IPS-15b (cell line): ENCODE data around the gene CDT1.
"Not testable (repeated sequence)": the region's sequence is repeated elsewhere in the genome, so short reads cannot be mapped to it uniquely, and the experiment has no call there.

Experiments
- H3K27me3 ChIP-seq: one replicate; pipeline ENCODE4 v1.6.1; 2013; ENCODE audit warnings: low read length; ENCODE audit not compliant: control insufficient read depth, insufficient read depth
- H3K36me3 ChIP-seq: one replicate; pipeline ENCODE4 v1.6.1; 2013; ENCODE audit warnings: low read length; ENCODE audit not compliant: control insufficient read depth, insufficient read depth
- H3K4me1 ChIP-seq: one replicate; pipeline ENCODE4 v1.6.1; 2013; ENCODE audit warnings: mild to moderate bottlenecking, low read length; ENCODE audit not compliant: control insufficient read depth, insufficient read depth
- H3K4me3 ChIP-seq: one replicate; pipeline ENCODE4 v1.5.1; 2013; ENCODE audit warnings: low read depth, low read length
- H3K9ac ChIP-seq: one replicate; pipeline ENCODE4 v1.6.1; 2013; ENCODE audit warnings: low read depth, mild to moderate bottlenecking, low read length
- H3K9me3 ChIP-seq: one replicate; pipeline ENCODE4 v1.6.1; 2013; ENCODE audit warnings: mild to moderate bottlenecking, low read length; ENCODE audit not compliant: control insufficient read depth, insufficient read depth

CDT1 gene

DNA sequence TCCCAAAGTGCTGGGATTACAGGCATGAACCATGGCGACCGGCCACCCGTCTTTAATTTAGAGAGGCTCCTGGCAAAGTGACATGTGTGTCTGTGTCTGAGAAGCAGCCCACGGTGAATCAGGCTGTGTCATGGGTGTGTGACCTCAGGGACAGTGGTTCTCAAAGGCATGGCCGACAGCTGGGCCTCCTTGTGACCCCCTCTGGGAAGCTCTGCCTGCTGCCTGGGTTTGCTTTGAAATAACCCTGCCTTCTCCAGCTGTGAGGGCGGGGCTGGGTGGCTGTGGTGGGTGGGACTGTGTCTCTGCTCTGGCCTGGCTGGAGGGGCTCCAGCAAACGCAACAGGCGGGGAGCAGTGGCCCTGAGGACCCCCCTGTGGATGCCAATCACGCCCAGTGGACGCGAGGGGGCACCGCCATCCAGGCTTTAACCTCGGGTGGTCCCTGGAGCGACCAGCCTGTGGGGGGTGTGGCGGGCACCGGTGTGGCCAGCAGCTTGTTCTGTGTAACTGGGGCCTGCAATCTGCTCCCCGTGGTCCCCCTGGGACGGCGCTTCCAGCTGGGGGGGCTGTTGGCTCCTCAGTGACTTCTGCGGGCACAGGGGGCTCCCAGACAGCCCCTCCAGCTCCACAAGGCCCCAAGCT lies 16.9 kb downstream of the CDT1 start:
- Histone ChIP-seq H3K27me3 (no peaks in the 10 kb centered on the region), H3K9ac (no peak overlapping the region), H3K9me3 (no peaks in the 10 kb centered on the region), H3K4me1 (no peaks in the 10 kb centered on the region), H3K4me3 (no peak overlapping the region), H3K36me3 (peaks cover 12% of the 10 kb centered on the region)

DNA sequence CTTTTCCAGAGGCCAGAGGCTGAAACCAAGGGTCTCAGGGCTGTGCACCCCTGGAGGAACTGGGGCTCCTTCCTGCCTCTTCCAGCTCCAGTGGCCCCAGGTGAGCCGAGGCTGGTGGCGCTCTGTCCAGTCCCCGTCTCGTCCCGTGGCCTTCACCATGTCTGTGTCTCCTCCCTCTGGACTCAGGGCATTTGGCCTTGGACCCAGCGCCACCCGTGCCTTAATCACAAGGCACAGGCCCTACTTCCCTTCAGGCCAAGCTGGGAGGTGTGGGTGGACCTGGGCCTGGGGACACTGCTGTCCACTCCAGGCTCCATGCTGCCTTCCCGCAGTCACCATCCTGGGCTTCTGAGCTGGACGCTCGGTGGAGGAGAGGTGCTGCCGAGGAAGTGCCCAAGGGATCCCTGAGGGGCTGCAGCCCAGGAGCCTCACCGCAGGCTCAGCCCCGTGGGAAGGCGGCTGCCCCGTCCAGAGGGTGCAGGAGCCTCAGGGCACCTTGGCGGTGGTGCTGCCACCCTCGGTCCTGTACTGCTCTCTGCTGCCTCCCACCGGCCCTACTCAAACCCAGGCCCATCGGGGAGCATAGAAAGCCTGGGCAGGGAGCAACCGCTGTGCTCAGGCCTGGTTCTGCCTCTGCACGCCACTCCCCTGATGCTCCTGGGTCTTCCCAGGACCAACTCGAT lies 17.7 kb downstream of the CDT1 start:
- Histone ChIP-seq H3K9me3 (no peaks in the 10 kb centered on the region), H3K9ac (no peak overlapping the region), H3K4me1 (no peaks in the 10 kb centered on the region), H3K27me3 (no peaks in the 10 kb centered on the region), H3K4me3 (no peak overlapping the region), H3K36me3 (peaks cover 12% of the 10 kb centered on the region)

- H3K27me3 ChIP-seq: no peaks in the 10 kb centered on the region
- no peak overlapping the region for H3K9ac ChIP-seq
- H3K36me3 ChIP-seq: peaks cover 12% of the 10 kb centered on the region
- H3K4me1 ChIP-seq: no peaks in the 10 kb centered on the region
- H3K4me3 ChIP-seq: no peak overlapping the region
- H3K9me3 ChIP-seq: no peaks in the 10 kb centered on the region
These were observed 18.9 kb downstream of the CDT1 start for GRCh38 chr16:88822281-88823040.

- not testable (repeated sequence) for H3K4me3 ChIP-seq, H3K4me1 ChIP-seq, H3K9ac ChIP-seq, H3K9me3 ChIP-seq, H3K27me3 ChIP-seq
- peaks cover 12% of the 10 kb centered on the region for H3K36me3 ChIP-seq
These were observed 20.1 kb downstream of the CDT1 start for GRCh38 chr16:88823646-88824045.

GRCh38 chr16:88824256-88825077 lies 20.9 kb downstream of the CDT1 start:
- no peak overlapping the region for H3K9ac ChIP-seq
- H3K4me1 ChIP-seq: no peaks in the 10 kb centered on the region
- H3K4me3 ChIP-seq: no peak overlapping the region
- no peaks in the 10 kb centered on the region for H3K27me3 ChIP-seq
- H3K9me3 ChIP-seq: no peaks in the 10 kb centered on the region
- peaks cover 12% of the 10 kb centered on the region for H3K36me3 ChIP-seq

- Histone ChIP-seq H3K27me3 (no peaks in the 10 kb centered on the region), H3K9me3 (no peaks in the 10 kb centered on the region), H3K9ac (no peak overlapping the region), H3K4me3 (no peak overlapping the region), H3K4me1 (no peaks in the 10 kb centered on the region), H3K36me3 (peaks cover 12% of the 10 kb centered on the region)
These were observed 21.6 kb downstream of the CDT1 start for GRCh38 chr16:88825146-88825545.

DNA sequence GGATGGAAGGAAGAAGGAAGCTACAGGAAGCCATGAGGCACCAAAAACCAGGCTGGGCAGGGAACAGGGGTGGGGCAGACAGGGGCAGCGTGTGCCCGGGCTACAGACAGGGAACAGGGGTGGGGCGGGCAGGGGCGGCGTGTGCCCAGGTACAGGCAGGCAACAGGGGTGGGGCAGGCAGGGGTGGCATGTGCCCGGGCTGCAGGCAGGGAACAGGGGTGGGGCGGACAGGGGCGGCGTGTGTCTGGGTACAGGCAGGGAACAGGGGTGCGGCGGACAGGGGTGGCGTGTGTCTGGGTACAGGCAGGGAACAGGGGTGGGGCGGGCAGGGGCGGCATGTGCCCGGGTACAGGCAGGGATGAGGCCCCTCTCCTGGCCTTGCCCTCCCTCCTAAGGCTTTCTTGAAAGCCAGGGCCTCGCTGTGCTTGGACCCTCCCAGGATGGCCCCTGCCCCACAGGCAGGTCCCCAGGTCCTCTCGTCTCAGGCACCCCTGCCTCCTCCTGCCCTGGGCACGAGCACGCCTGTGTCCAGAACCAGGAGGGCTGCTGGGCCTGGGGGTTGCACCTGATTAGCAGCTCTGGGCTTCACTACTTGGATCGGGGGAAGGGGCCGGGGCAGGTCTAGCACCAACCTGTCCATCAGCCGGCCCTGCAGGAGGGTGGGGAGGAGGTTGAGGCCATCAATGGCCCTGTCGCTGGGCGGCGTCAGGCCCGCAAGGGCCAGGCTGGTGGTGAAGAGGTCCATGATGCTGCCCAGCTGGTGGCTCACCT lies 22.7 kb downstream of the CDT1 start:
- Histone ChIP-seq H3K4me3 (no peak overlapping the region), H3K9ac (no peak overlapping the region), H3K9me3 (no peaks in the 10 kb centered on the region), H3K36me3 (peaks cover 9% of the 10 kb centered on the region), H3K4me1 (no peaks in the 10 kb centered on the region), H3K27me3 (no peaks in the 10 kb centered on the region)

DNA sequence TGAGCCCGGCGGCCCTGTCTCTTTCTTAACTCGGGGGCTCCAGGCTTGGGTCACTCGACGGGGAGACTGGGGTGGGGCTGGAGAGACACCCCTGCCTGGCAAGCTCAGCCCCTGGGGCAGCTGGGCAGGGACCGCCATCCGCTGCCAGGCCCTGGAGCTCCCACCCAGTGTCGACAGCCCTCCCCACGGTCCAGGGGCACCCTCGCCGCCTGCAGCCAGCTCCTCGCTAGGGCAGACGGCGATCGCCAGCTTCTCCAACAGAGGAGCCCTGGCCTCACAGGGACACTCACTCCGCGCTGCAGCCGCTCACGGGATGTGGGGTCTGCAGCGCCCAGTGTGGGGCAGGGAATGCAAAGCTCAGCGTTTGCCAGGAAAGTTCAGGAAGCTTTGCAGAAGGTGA lies 24.1 kb downstream of the CDT1 start:
- Histone ChIP-seq H3K4me1 (no peaks in the 10 kb centered on the region), H3K4me3 (no peak overlapping the region), H3K9ac (no peak overlapping the region), H3K9me3 (no peaks in the 10 kb centered on the region), H3K36me3 (peaks cover 7% of the 10 kb centered on the region), H3K27me3 (no peaks in the 10 kb centered on the region)

DNA sequence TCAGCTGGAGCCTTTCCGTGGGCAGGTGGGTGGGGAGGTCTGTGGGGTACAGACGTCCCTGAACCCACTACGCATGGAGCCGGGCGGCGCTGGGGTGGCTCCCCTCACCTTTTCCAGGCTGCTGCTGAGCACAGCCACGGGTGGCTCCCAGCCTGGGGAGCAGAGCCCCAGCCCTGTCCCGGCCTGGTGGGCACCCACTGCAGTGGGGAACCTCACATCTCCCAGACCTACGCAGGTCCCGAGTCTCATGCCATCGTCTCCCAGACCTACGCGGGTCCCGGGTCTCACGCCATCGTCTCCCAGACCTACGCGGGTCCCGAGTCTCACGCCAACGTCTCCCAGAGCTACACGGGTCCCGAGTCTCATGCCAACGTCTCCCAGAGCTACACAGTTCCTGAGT lies 25.1 kb downstream of the CDT1 start:
- Histone ChIP-seq H3K36me3 (peaks cover 7% of the 10 kb centered on the region), H3K4me3 (no peak overlapping the region), H3K9me3 (no peaks in the 10 kb centered on the region), H3K27me3 (no peaks in the 10 kb centered on the region), H3K4me1 (no peaks in the 10 kb centered on the region), H3K9ac (no peak overlapping the region)

GRCh38 chr16:88830258-88830657 lies 26.7 kb downstream of the CDT1 start:
- no peak overlapping the region for H3K4me3 ChIP-seq
- no peaks in the 10 kb centered on the region for H3K27me3 ChIP-seq
- H3K4me1 ChIP-seq: no peaks in the 10 kb centered on the region
- no peak overlapping the region for H3K9ac ChIP-seq
- no peaks in the 10 kb centered on the region for H3K9me3 ChIP-seq
- H3K36me3 ChIP-seq: peaks cover 8% of the 10 kb centered on the region

DNA sequence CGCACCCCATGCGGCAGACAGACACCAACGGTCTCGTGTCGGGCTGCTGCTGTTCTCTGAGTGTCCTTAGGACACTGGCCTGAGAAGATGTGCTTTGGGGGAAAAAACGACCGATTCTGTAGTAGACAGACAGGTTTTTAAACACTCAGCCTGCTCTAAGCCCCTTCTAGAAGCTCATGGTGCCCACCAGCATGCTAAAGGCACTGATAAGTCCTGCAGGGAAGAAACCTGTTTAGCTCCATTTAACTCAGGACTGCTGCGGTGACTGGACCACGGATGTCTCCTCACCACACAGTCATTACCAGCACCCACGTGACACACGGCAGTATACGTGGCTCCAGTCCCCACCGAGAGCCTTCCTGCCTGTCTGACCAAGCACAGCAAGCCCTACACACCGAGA lies 27.2 kb downstream of the CDT1 start:
- Histone ChIP-seq H3K4me1 (no peaks in the 10 kb centered on the region), H3K27me3 (no peaks in the 10 kb centered on the region), H3K4me3 (no peak overlapping the region), H3K9ac (no peak overlapping the region), H3K9me3 (no peaks in the 10 kb centered on the region), H3K36me3 (peaks cover 11% of the 10 kb centered on the region)
